Measurements from ENCODE around the gene CEP55. TPM values are rescaled to one million over a fixed set of nuclear protein-coding genes. Genes with fewer than 3 reads are reported as not detected.

CEP55 gene
- total and polyA plus RNA-seq, 10 of the 15 experiments (the other 5 are each of a cell fraction or from before 2014, with no cell fraction given): 14.6 to 83.6 (median 52.0) TPM

- Histone ChIP-seq H3K4me2 (ENCODE audit: control insufficient read depth, insufficient read depth) (no peak overlapping the region), H4K20me1 (ENCODE audit: control insufficient read depth, insufficient read depth) (no peaks in the 10 kb centered on the region), H3K9me3 (replicated peaks; ENCODE audit: control insufficient read depth, insufficient read depth, low read length) (no peaks in the 10 kb centered on the region), H3K9ac (ENCODE audit: control insufficient read depth, insufficient read depth, low read length) (no peak overlapping the region), H3K79me2 (ENCODE audit: control insufficient read depth, insufficient read depth, low read length) (no peaks in the 10 kb centered on the region), H2AFZ (ENCODE audit: control insufficient read depth, low read depth, low read length) (no peak overlapping the region), H3K36me3 (ENCODE audit: control insufficient read depth in 2 of 2, insufficient read depth in 2 of 2, low read length in 1 of 2) (no peaks in the 10 kb centered on the region), H3K27ac (ENCODE audit: control insufficient read depth, insufficient read depth) (no peak overlapping the region), H3K4me1 (ENCODE audit: control insufficient read depth, insufficient read depth, low read length) (no peaks in the 10 kb centered on the region), H3K27me3 (replicated peaks in 1 of 2; ENCODE audit: control insufficient read depth in 2 of 2, insufficient read depth in 2 of 2, low read length in 1 of 2) (no peaks in the 10 kb centered on the region; a peak in 1 of 4 replicates), H3K4me3 (no peak overlapping the region)
- ChIA-PET CTCF (interaction anchor here (1.2 kb wide), 2 partner anchors 12 to 20 kb away, joined by 3 read pairs; partner anchors contain the start of gene MYOF), SMC1A (ENCODE audit: uncharacterized antibody, unreplicated experiment) (no interaction called here), RAD21 (ENCODE audit: unreplicated experiment) (no interaction called here), POLR2A (no interaction called here)
- in situ Hi-C loops (cut with MboI): no loop called here
- intact Hi-C loops (cut with micrococcal nuclease; ENCODE audit: unreplicated experiment): no loop called here
- DNase-seq (ENCODE audit: low read depth, low spot score) (no peak), FAIRE-seq (no peak), ATAC-seq (no peak)
- TF ChIP-seq SMC3 (IDR thresholded peaks at IDR 0.05; ENCODE audit: borderline replicate concordance, low read length): no peak
- 0% methylated on average over 2 of the region's 2 CpGs for WGBS (ENCODE audit: insufficient coverage, insufficient replicate concordance, low lambda C conversion rate, missing lambda C conversion rate)
- no TSS peak for BruUV-seq (replicated peaks)
Measured at GRCh38 chr10:93462371-93462770, 34.0 kb upstream of the CEP55 start.

GRCh38 chr10:93462881-93463280 is 33.5 kb upstream of the CEP55 start:
- no peak overlapping the region for H3K4me3 ChIP-seq
- no peak overlapping the region for H2AFZ ChIP-seq (ENCODE audit: control insufficient read depth, low read depth, low read length)
- ChIA-PET CTCF (interaction anchor here (0.6 to 1.2 kb wide), 2 partner anchors 19 to 666 kb away, joined by 3 read pairs; partner anchors contain the start of gene MYOF), SMC1A (ENCODE audit: uncharacterized antibody, unreplicated experiment) (interaction anchor here (1.2 kb wide), 1 partner anchor 85 kb away, joined by 4 read pairs; no protein-coding TSS in a partner anchor), RAD21 (ENCODE audit: unreplicated experiment) (no interaction called here), POLR2A (no interaction called here)
- FAIRE-seq (no peak), ATAC-seq (peak; percentile 70), DNase-seq (ENCODE audit: low read depth, low spot score) (peak; percentile 23)
- intact Hi-C loops (cut with micrococcal nuclease; ENCODE audit: unreplicated experiment) (no loop called here), in situ Hi-C loops (cut with MboI) (no loop called here)
- H3K9ac ChIP-seq (ENCODE audit: control insufficient read depth, insufficient read depth, low read length): no peak overlapping the region
- H3K4me2 ChIP-seq (ENCODE audit: control insufficient read depth, insufficient read depth): no peak overlapping the region
- WGBS (ENCODE audit: insufficient coverage, insufficient replicate concordance, low lambda C conversion rate, missing lambda C conversion rate): under 1% methylated on average over 9 of the region's 9 CpGs
- H3K27me3 ChIP-seq (replicated peaks in 1 of 2; ENCODE audit: control insufficient read depth in 2 of 2, insufficient read depth in 2 of 2, low read length in 1 of 2): no peaks in the 10 kb centered on the region; a peak in 1 of 4 replicates
- no peaks in the 10 kb centered on the region for H3K36me3 ChIP-seq (ENCODE audit: control insufficient read depth in 2 of 2, insufficient read depth in 2 of 2, low read length in 1 of 2)
- no peaks in the 10 kb centered on the region for H3K79me2 ChIP-seq (ENCODE audit: control insufficient read depth, insufficient read depth, low read length)
- no peaks in the 10 kb centered on the region for H3K4me1 ChIP-seq (ENCODE audit: control insufficient read depth, insufficient read depth, low read length)
- no TSS peak for BruUV-seq (replicated peaks)
- no peaks in the 10 kb centered on the region for H4K20me1 ChIP-seq (ENCODE audit: control insufficient read depth, insufficient read depth)
- H3K9me3 ChIP-seq (replicated peaks; ENCODE audit: control insufficient read depth, insufficient read depth, low read length): no peaks in the 10 kb centered on the region
- no peak overlapping the region for H3K27ac ChIP-seq (ENCODE audit: control insufficient read depth, insufficient read depth)
- TF ChIP-seq ZNF384 (IDR thresholded peaks at IDR 0.05; ENCODE audit: borderline replicate concordance, low read depth, low read length): no peak
- no peak for TF ChIP-seq CUX1 (IDR thresholded peaks at IDR 0.05; ENCODE audit: insufficient replicate concordance, low read depth, low read length)
- TF ChIP-seq SPI1 (IDR thresholded peaks at IDR 0.05; ENCODE audit: borderline replicate concordance, insufficient read depth, low read depth, low read length): peak; percentile 4; the same call in 1 of the 2 replicates
- TF ChIP-seq CBFB (IDR thresholded peaks at IDR 0.05; ENCODE audit: low read depth): no peak
- TF ChIP-seq E4F1 (IDR thresholded peaks at IDR 0.05; ENCODE audit: borderline replicate concordance, partially characterized antibody): no peak
- TF ChIP-seq IKZF1 (conservative IDR thresholded peaks at IDR 0.05): no peak

Data from GM12878 (cell line).